Stimulated activated CD8-positive, alpha-beta memory T cell treated with anti-CD3 and anti-CD28 coated beads, Interleukin-4, amount 100 ng/mL, for 1 hour (primary cell): ENCODE results near the gene FOXJ3.
"Not testable (repeated sequence)": the region's sequence is repeated elsewhere in the genome, so short reads cannot be mapped to it uniquely, and the experiment has no call there.

Source experiments
- DNase-seq, 2 donors: peaks; one replicate each; pipeline ENCODE4 v3.0.0-alpha.2; 2020; ENCODE audit warnings: low read depth in 2 of 2, low spot score in 1 of 2

FOXJ3 gene

DNA sequence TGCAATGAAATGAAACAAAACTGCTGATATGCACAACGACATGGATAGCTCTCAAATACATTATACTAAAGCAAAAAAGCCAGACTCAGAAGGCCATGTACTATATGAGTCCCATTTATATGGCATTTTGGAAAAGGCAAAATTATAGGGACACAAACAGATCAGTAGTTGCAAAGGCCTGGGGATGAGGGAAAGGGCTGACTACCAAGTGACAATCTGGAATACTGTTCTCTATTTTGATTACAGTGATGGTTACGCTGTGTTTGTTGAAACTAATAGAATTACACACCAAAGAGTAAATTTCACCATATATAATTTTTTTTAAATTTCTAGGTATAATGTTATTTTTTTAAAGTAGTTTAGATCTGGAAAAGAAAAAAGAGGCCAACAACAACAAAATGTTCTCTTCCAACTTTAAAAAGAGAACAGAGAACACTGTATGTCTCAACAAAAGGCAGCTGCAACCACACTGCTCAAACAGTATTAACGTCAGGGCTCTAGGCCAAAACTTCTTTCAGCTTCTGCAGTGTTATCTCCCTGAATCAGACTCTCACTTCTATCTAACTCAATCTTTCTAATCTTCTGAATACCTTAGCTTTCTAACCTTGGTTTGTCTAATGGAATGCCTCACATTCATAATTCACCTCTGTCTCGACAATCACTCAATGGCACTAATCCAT is 75.8 kb downstream of the FOXJ3 start:
- no peak for DNase-seq

DNA sequence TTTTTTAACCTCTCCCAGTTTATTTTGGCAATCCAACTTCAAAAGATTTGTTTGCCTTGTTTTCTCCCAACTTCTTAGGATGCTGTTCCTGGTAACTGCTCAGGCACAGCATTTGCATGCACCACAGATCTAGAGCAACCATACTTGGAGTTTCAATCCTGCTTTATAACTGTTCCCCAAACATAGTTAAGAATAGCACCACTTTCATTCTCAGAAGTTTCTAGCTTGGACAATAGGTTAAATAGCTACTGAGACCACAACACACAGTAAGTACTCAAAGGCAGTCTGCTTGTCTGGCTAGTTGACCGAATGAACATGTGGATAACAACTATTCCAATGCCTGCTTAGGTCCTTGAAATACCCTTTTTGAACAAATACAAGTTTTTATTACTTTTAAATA is 76.8 kb downstream of the FOXJ3 start:
- DNase-seq = no peak

GRCh38 chr1:42251042-42251441 is 84.0 kb downstream of the FOXJ3 start:
- no peak for DNase-seq

DNA sequence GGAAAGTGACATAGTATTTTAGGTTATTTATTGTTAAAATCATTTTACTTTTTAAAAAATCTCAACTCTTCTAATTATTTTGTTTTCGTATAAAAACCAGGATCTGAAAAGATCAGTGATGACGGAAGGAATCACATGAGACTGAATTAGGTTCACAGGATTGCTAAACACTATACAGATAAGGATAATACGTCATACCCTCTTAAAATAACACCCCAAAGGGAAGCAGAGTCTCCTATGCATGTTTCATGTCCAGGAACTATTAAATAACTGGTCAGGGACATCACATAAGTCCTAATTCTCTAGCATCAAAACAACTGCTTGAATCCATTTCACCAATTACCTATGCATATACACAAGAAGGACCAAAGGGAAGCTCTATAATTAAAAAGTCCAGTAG is 84.9 kb downstream of the FOXJ3 start:
- DNase-seq = no peak

DNA sequence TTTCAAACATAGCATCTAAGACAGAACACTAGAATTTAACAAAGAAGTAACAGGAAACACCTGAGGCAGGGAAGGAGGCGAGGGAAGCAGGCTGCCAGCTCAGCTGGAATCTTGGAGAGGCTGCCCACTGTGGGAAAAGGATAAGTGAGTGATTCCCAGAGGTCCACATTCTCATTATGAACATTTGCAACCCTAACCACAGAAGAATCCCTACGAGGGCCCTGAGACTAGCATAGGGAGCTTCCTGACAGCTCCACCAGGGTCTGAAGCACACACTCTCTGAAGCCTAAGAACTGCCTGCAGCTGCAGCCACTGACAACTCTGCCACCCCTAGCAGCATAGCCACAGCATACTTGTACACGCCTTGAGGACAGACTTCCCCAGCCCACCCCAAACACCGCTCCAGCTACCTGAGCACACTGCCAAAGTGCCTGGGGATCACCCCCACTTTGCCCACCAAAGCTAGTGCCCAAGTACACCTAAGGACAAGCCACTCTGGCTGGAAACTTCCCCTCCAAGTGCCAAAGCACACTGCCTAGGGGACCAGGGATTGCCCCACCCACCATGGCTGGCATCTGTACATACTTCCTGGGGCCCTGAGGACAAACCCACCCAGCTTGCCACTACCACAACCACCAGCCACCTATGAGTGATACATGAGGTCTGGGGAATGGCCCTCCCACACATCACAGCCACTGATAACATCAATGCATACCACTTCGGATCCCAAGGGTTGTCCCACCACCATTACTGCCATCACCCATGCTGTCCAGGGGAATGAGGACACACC is 93.9 kb downstream of the FOXJ3 start:
- no peak for DNase-seq

DNA sequence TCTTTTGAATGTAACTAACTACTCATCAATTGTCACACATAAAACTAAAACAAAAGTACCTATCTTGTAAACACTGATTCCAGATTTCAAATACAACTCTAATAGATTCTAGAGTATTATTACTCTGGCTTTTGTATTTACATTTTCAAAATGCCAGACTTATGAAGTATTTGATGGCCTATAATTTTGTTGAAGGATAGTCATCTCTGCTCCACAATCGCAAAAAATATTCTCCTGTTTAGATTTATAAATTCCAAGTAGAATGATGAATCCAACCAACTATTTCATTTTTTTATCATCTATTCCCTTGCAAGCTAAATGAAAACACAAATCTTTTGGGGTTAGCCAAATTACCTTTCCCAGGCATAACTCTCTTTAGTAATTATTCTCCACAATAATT is 95.5 kb downstream of the FOXJ3 start:
- DNase-seq = no peak

DNA sequence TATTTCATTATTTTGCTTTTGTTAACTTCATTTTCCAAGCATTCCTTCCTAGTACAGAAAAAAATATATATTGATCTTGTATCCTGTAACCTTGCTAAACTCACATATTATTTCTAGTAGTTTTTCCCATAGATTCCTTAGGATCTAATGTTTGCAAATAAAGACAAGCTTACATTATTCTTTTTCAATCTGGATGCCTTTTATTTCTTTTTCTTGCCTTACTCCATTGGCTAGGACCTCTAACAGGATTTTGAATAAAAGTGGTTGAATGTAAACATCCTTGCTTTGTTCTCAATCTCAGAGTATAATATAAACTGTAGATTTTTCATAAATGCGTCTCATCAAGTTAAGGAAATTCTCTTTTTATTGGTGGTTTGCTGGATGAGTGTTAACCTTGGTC is 96.0 kb downstream of the FOXJ3 start:
- DNase-seq = no peak

DNA sequence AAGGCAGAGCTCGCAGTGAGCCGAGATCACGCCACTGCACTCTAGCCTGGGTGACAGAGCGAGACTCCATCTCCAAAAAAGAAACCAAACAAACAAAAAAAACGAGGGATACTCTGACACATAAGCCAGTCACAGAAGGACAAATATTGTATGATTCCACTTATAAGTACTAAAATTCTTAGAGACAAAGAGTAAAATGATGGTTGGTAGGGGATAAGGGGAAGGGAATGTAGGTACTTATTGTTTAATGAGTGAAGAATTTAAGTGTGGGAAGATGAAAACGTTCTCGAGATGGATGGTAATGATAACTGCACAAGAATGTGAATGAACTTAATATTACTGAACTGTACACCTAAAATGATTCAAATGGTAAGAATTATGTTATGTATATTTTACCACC is 103.8 kb downstream of the FOXJ3 start:
- DNase-seq = no peak

DNA sequence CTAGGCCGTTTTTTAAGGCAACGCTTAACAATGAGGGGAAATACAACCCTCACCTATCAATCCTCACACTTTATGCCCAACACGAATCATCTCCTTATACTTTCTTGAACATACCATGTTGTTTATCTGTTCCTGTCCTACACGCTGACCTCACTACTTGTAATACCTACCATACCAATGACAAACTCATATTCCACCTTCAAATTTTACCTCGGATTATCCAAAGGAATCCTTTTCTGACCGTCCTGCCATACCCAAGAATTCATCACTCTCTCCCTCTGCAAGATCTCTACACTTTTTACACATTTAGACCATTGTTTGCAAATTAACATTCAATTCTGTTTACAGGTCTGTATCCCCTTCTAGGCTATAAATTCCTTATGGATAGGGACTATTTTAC is 106.1 kb downstream of the FOXJ3 start:
- DNase-seq = no peak

DNA sequence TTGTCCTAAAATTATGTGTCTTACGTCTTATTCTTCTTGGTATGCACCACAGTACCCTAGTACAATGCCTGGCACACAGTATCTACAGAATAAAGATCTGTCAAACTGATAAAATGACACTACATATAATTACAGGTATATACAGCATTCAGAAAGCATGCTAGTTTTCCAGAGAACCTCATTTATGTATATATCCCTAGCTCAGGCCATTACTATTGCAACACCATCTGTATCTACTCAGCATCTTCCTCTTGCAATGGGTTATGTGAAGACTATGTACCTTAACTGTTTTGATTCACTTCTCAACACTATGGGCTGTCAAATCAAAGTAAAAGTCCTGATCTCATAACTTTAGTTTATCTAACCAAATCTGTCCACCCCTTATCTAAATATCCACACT is 112.0 kb downstream of the FOXJ3 start:
- DNase-seq = no peak

DNA sequence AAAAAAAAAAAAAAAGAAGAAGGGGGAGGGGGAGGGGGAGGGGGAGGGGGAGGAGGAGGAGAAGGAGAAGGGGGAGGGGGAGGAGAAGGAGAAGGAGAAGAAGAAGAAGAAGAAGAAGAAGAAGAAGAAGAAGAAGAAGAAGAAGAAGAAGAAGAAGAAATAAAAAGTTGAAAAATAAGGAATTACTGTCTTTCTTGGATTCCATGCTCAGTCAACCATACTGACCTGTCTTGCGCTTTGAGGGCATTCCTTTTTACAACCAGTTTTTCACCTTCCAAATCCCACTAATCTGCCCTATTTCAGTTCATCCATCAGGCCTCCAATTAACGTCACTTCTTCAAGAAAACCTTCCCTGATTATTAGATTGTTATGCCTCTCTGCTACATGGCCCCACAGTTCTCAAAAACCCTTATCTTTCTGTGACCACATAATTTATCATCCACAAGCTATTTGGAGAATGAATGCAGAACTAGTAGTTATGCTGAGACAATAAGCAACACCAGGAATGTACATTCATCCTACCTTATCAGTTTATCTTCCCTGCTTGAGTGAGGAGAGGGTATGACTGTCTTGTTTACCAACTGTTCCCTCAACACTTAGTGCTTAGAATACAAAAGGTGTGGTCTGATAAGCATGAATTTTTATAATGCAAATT is 113.0 kb downstream of the FOXJ3 start:
- DNase-seq = no peak

DNA sequence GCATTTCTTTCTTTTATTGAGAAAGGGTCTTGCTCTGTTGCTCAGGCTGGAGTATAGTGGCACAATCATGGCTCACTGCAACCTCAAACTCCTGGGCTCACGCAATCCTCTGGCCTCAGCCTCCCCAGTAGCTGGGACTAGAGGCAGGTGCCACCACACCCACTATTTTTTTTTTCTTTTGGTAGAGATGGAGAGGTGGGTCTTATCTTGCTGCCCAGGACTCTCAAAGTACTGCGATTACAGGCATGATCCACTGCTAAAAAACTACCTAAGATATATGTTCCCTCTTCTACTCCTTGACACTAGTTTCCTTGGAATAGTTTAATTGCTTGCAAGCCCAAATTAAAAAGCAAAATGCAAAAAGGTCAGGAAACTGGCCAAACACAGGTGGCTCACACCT is 113.6 kb downstream of the FOXJ3 start:
- DNase-seq = no peak

- no peak for DNase-seq
These were observed 115.4 kb downstream of the FOXJ3 start for GRCh38 chr1:42219627-42220026.

GRCh38 chr1:42214447-42214871 is 120.6 kb downstream of the FOXJ3 start:
- DNase-seq = no peak

DNA sequence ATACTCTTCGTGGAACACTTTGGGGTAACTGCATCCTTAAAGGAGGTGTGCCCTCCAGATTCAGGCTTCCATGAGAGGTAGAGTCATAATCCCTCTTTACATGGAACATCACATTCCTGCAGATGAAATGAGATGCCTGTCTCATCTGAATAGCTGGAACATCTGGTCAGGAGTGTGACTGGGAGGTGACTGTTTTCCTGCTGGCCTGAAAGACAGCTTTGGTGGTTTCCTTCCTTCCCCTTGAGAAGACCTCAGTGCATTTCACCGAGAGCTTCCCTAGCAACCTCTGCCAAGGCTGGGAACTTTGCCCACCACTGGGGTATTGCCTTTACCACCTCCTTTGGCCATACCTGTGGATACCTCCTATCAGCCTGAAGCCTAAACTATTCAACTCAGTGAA is 123.8 kb downstream of the FOXJ3 start:
- DNase-seq = no peak

DNA sequence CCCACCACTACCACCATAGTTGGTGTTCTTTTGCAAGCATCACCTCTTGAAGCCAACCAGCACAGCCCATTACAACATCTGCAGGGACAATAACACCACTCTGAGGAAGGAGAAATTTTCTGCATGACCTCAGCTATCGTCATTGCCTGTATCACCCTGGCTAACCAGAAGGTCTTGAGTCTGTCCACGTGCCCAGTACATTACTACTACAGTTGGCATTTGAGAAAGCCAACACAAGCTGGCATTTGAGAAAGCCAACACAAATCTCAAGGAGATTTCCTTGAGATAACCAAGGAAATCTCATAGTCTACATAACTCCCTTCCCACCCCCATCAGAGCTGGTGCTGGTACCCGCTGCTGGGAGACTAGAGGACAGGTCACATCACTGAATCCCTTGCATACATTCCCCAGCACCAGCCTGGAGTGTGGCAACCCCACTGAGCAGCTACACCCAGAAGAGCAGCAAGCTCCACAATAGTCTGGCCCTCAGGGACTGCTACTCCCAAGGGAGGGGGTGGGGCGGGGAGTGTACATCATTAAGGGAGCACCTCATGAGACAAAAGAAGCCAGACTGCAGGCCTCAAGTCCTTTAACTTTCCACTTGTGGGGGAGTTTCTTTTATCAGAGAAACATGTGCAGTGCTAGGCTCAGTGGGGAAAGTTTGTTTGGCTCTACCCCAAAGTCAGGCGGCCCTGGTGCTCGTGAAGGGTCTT is 124.5 kb downstream of the FOXJ3 start:
- no peak for DNase-seq

DNA sequence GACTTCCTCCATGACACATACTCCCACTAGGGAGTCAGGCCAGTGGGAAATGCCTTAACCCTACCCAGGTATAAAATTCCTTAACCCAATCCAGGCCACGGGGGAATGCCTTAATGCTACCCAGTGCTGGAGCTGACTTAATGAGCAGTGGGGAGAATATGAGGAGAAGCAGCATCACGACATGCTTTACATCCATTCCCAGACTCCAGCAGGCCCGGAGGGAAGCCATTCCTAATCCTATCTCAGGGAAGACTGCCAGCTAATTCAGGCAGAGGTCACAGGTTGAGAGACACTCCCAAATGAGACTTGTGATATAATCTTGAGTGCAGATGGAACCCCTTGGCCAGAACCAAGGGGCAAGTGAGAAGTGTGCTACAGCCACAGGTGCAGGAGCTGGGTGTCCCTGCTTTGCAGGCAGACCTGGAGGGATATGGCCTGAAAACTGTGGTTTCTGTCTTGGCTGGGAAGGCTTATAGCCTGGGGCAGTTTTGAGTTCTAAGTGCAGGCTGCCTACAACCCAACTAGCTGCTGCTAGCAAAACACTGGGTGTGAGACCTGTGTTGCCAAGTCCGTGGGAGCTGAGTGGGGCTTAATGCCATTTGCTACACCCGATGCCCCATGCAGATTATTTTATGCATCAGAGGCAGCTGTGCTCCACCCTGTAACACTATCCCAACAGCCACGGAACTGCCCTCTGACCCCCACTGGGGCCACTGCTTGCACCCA is 125.3 kb downstream of the FOXJ3 start:
- no peak for DNase-seq

- DNase-seq = not testable (repeated sequence)
These were observed 128.1 kb downstream of the FOXJ3 start for GRCh38 chr1:42206930-42207329.

GRCh38 chr1:42206164-42206563 is 128.9 kb downstream of the FOXJ3 start:
- no peak for DNase-seq

- no peak for DNase-seq
These were observed 133.0 kb downstream of the FOXJ3 start for GRCh38 chr1:42201986-42202385.

DNA sequence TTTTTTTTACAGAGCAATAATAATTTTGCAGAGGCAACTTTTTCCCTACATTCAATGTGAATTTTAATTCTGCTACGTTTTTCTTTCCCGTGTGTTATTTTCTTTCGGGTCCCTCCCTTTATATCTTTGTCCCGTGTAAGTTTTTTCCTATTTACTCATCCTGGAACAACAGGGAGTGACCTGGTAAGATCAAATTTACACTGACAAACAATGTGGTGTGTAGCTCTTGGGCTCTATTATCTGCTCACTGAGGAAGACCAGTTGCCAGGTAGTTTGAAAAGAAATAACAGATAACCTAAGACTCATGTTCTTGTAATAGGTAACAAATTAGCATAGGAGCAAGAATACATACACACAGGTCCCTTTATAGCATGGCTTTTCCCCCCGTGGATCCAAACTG is 136.8 kb downstream of the FOXJ3 start:
- no peak for DNase-seq
